H9 (cell line): ENCODE measurements around the gene UBXN7. TPM values are rescaled to one million over a fixed set of nuclear protein-coding genes. Genes with fewer than 3 reads are reported as not detected.
A peak's percentile ranks its signal among the peaks of the same experiment; 100 is the strongest.

ENCODE experiments used
- DNase-seq: peaks from one replicate; pipeline ENCODE4 v3.0.0-alpha.2; 2017
- H2AFZ ChIP-seq: one replicate; pipeline ENCODE4 v1.6.1; 2013; ENCODE audit warnings: mild to moderate bottlenecking, low read length, control low read depth, moderate library complexity
- H2AK5ac ChIP-seq: 2 replicates; pipeline ENCODE4 v1.6.1; 2013; ENCODE audit warnings: low read length, control low read depth, mixed read lengths; ENCODE audit not compliant: insufficient read length
- H2BK120ac ChIP-seq: one replicate; pipeline ENCODE4 v1.6.1; 2013; ENCODE audit warnings: low read depth, mild to moderate bottlenecking, low read length, control low read depth, inconsistent platforms; ENCODE audit not compliant: poor library complexity, severe bottlenecking
- H2BK12ac ChIP-seq: 2 replicates; pipeline ENCODE4 v1.6.1; 2013; ENCODE audit warnings: low read length, control low read depth, mixed read lengths, low read depth; ENCODE audit not compliant: insufficient read length
- H2BK15ac ChIP-seq: 2 replicates; pipeline ENCODE4 v1.6.1; 2013; ENCODE audit warnings: low read depth, low read length, control low read depth
- H2BK20ac ChIP-seq: one replicate; pipeline ENCODE4 v1.6.1; 2013; ENCODE audit warnings: low read depth, mild to moderate bottlenecking, low read length, control low read depth, inconsistent platforms; ENCODE audit not compliant: poor library complexity, severe bottlenecking
- H2BK5ac ChIP-seq: 2 replicates; pipeline ENCODE4 v1.6.1; 2013; ENCODE audit warnings: low read length, control low read depth, mixed read lengths; ENCODE audit not compliant: insufficient read length
- H3K14ac ChIP-seq: 2 replicates; pipeline ENCODE4 v1.6.1; 2013; ENCODE audit warnings: low read length, control low read depth; ENCODE audit not compliant: insufficient read depth
- H3K18ac ChIP-seq: 2 replicates; pipeline ENCODE4 v1.6.1; 2013; ENCODE audit warnings: low read depth, mild to moderate bottlenecking, mixed read lengths, low read length, control low read depth; ENCODE audit not compliant: insufficient read length
- H3K23ac ChIP-seq: 2 replicates; pipeline ENCODE4 v1.6.1; 2013; ENCODE audit warnings: low read length, control low read depth, mixed read lengths, low read depth; ENCODE audit not compliant: insufficient read length
- H3K23me2 ChIP-seq: 2 replicates; pipeline ENCODE4 v1.6.1; 2013; ENCODE audit warnings: low read depth, mild to moderate bottlenecking, mixed read lengths, low read length, control low read depth; ENCODE audit not compliant: insufficient read length, poor library complexity, severe bottlenecking
- H3K27ac ChIP-seq: 2 replicates; pipeline ENCODE4 v1.5.1; 2013; ENCODE audit warnings: low read length, control low read depth, mixed read lengths, low read depth; ENCODE audit not compliant: insufficient read length
- H3K27me3 ChIP-seq: 2 replicates; pipeline ENCODE4 v1.6.1; 2013; ENCODE audit warnings: low read length, control low read depth, inconsistent platforms; ENCODE audit not compliant: insufficient read depth
- H3K4ac ChIP-seq: 2 replicates; pipeline ENCODE4 v1.6.1; 2013; ENCODE audit warnings: low read depth, mild to moderate bottlenecking, control low read depth, inconsistent platforms, low read length, moderate library complexity
- H3K4me1 ChIP-seq: 2 replicates; pipeline ENCODE4 v1.6.1; 2013; ENCODE audit warnings: low read length, control low read depth, inconsistent platforms; ENCODE audit not compliant: insufficient read depth
- H3K4me2 ChIP-seq: 2 replicates; pipeline ENCODE4 v1.6.1; 2013; ENCODE audit warnings: low read length, control low read depth, mixed read lengths; ENCODE audit not compliant: insufficient read length, insufficient read depth
- H3K56ac ChIP-seq: 2 replicates; pipeline ENCODE4 v1.6.1; 2013; ENCODE audit warnings: low read depth, mild to moderate bottlenecking, mixed read lengths, low read length, control low read depth; ENCODE audit not compliant: insufficient read length
- H3K79me1 ChIP-seq: 2 replicates; pipeline ENCODE4 v1.6.1; 2013; ENCODE audit warnings: low read depth, mild to moderate bottlenecking, moderate library complexity, low read length, control low read depth, inconsistent platforms; ENCODE audit not compliant: insufficient read depth, poor library complexity, severe bottlenecking
- H3K79me2 ChIP-seq: 2 replicates; pipeline ENCODE4 v1.6.1; 2013; ENCODE audit warnings: low read length, control low read depth, inconsistent platforms; ENCODE audit not compliant: insufficient read depth
- H3K9ac ChIP-seq: 2 replicates; pipeline ENCODE4 v1.6.1; 2013; ENCODE audit warnings: low read length, control low read depth, mixed read lengths; ENCODE audit not compliant: insufficient read length; ENCODE audit errors: extremely low read depth
- H3K9me3 ChIP-seq: one replicate; pipeline ENCODE4 v1.6.1; 2013; ENCODE audit warnings: low read depth, low read length, inconsistent platforms; ENCODE audit not compliant: control insufficient read depth
- H3T11ph ChIP-seq: one replicate; pipeline ENCODE4 v1.6.1; 2013; ENCODE audit warnings: mild to moderate bottlenecking, low read length, control low read depth, inconsistent platforms
- H4K20me1 ChIP-seq: one replicate; pipeline ENCODE4 v1.6.1; 2013; ENCODE audit not compliant: control insufficient read depth, insufficient read length, insufficient read depth
- H4K5ac ChIP-seq: 2 replicates; pipeline ENCODE4 v1.6.1; 2013; ENCODE audit warnings: low read depth, mild to moderate bottlenecking, mixed read lengths, low read length, control low read depth; ENCODE audit not compliant: insufficient read length
- H4K8ac ChIP-seq: replicated peaks from 2 replicates; pipeline ENCODE4 v1.6.1; 2013; ENCODE audit warnings: low read length, control low read depth, mixed read lengths, low read depth; ENCODE audit not compliant: insufficient read length
- H4K91ac ChIP-seq: 2 replicates; pipeline ENCODE4 v1.6.1; 2013; ENCODE audit warnings: low read depth, mild to moderate bottlenecking, moderate library complexity, mixed read lengths, low read length, control low read depth; ENCODE audit not compliant: insufficient read length
- H3K27ac Mint-ChIP-seq, 3 experiments: 2 replicates in 2 of 3; 3 replicates in 1 of 3; pipeline ENCODE4 v1.8.0; 2020 to 2021; ENCODE audit warnings: mixed read lengths in 3 of 3, mild to moderate bottlenecking in 1 of 3, moderate library complexity in 1 of 3
- H3K27me3 Mint-ChIP-seq: 2 replicates; pipeline ENCODE4 v1.8.0; 2021; ENCODE audit warnings: low read depth, mild to moderate bottlenecking, moderate library complexity, mixed read lengths
- H3K36me3 Mint-ChIP-seq, 3 experiments: 2 replicates in 2 of 3; 3 replicates in 1 of 3; pipeline ENCODE4 v1.8.0; 2020 to 2021; ENCODE audit warnings: low read depth in 3 of 3, mixed read lengths in 3 of 3; ENCODE audit not compliant: insufficient read depth in 1 of 3
- H3K4me1 Mint-ChIP-seq, 2 experiments: 2 replicates each; pipeline ENCODE4 v1.8.0; 2020; ENCODE audit warnings: mixed read lengths in 2 of 2
- H3K4me3 Mint-ChIP-seq, 2 experiments: 2 replicates in 1 of 2; 3 replicates in 1 of 2; pipeline ENCODE4 v1.8.0; 2020 to 2021; ENCODE audit warnings: mild to moderate bottlenecking in 2 of 2, mixed read lengths in 2 of 2, moderate library complexity in 1 of 2
- H3K9me3 Mint-ChIP-seq, 2 experiments: 2 replicates in 1 of 2; 3 replicates in 1 of 2; pipeline ENCODE4 v1.8.0; 2020; ENCODE audit warnings: mild to moderate bottlenecking in 2 of 2, mixed read lengths in 2 of 2, moderate library complexity in 1 of 2
- WGBS: extraction: QIAGEN DNeasy Blood & Tissue Kit; methylation state at CpG from one replicate; pipeline ENCODE4 v1.1.7; 2013; ENCODE audit warnings: missing lambda C conversion rate, low lambda C conversion rate, mixed read lengths; ENCODE audit not compliant: insufficient read length; ENCODE audit errors: extremely low coverage; 5-methylcytosine and 5-hydroxymethylcytosine counted together
- total RNA-seq: library from RNA; stranded (reverse); gene quantifications from 2 replicates; pipeline ENCODE4 v1.2.1, GENCODE V29; 2021
- TF ChIP-seq, protein P1 (sequence below): fragments of 200-600 bp; sonication (generic); conservative IDR thresholded peaks from 3 replicates; pipeline ENCODE4 v1.8.0; 2021; ENCODE audit warnings: antibody characterized with exemption, mild to moderate bottlenecking

Gene UBXN7
- total RNA-seq, 1 experiment from 2014 or later: 110 TPM

DNA sequence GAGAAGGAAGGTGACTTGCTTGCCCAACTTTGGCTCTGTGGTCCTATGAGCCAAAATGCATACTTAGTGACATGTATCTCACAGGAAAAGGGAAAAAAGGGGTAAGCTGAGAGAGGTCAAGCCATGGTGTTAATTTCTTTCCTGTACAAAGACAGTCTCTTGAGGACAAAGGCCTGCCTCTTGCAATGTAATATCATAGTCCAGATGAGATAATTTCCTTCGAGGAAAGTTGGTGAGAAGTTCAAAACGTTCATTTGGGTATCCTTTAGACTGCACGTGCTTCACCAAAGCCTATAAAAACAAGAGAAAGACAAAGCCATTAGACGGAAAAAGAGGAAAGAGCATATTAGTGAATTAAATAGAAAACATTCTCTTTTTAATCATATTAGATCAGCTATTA, 75.7 kb downstream of the UBXN7 start:
- H3K4me3 Mint-ChIP-seq: no peak overlapping the region
- no peak overlapping the region for H3K4me2 ChIP-seq

More for the DNA sequence above, 75.7 kb downstream of the UBXN7 start:
- H2BK15ac ChIP-seq: no peak overlapping the region
- no peak overlapping the region for H4K5ac ChIP-seq
- peak overlapping the region in 1 of 3 experiments; percentile 41; a peak in 2 of 7 replicates for H3K27ac Mint-ChIP-seq
- no peaks in the 10 kb centered on the region for H3K79me1 ChIP-seq
- no peak for DNase-seq
- H3K79me2 ChIP-seq: no peaks in the 10 kb centered on the region
- H3K23me2 ChIP-seq: no peaks in the 10 kb centered on the region
- WGBS: no CpG with 5 or more reads among the region's 4 CpGs
- no peak overlapping the region for H3T11ph ChIP-seq
- H3K4me1 ChIP-seq: no peaks in the 10 kb centered on the region
- no peaks in the 10 kb centered on the region for H3K9me3 Mint-ChIP-seq
- no peak overlapping the region for H2AK5ac ChIP-seq
- H3K14ac ChIP-seq: no peak overlapping the region
- H2AFZ ChIP-seq: no peak overlapping the region
- H3K4ac ChIP-seq: no peak overlapping the region
- H2BK120ac ChIP-seq: no peak overlapping the region
- H4K20me1 ChIP-seq: no peaks in the 10 kb centered on the region
- no peak overlapping the region for H2BK20ac ChIP-seq
- H3K27me3 Mint-ChIP-seq: no peaks in the 10 kb centered on the region
- H3K56ac ChIP-seq: no peak overlapping the region
- H3K36me3 Mint-ChIP-seq: peaks cover 36 to 78% (median 78%) of the 10 kb centered on the region in 3 experiments; a peak in 6 of 7 replicates
- TF ChIP-seq, protein P1, sequence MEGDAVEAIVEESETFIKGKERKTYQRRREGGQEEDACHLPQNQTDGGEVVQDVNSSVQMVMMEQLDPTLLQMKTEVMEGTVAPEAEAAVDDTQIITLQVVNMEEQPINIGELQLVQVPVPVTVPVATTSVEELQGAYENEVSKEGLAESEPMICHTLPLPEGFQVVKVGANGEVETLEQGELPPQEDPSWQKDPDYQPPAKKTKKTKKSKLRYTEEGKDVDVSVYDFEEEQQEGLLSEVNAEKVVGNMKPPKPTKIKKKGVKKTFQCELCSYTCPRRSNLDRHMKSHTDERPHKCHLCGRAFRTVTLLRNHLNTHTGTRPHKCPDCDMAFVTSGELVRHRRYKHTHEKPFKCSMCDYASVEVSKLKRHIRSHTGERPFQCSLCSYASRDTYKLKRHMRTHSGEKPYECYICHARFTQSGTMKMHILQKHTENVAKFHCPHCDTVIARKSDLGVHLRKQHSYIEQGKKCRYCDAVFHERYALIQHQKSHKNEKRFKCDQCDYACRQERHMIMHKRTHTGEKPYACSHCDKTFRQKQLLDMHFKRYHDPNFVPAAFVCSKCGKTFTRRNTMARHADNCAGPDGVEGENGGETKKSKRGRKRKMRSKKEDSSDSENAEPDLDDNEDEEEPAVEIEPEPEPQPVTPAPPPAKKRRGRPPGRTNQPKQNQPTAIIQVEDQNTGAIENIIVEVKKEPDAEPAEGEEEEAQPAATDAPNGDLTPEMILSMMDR: no peak
- H3K27ac ChIP-seq: no peak overlapping the region
- no peak overlapping the region for H4K91ac ChIP-seq
- H4K8ac ChIP-seq: no peak overlapping the region
- H3K9me3 ChIP-seq: no peaks in the 10 kb centered on the region
- no peak overlapping the region for H2BK12ac ChIP-seq
- H3K18ac ChIP-seq: no peak overlapping the region
- no peak overlapping the region for H2BK5ac ChIP-seq
- no peak overlapping the region for H3K23ac ChIP-seq
- no peaks in the 10 kb centered on the region for H3K27me3 ChIP-seq
- H3K9ac ChIP-seq: no peak overlapping the region
- no peaks in the 10 kb centered on the region for H3K4me1 Mint-ChIP-seq
